HG03558 (cell line): ENCODE results near the gene UQCC2.

Experiments used
- ATAC-seq: cut with Tn5 transposase; IDR thresholded peaks from one replicate; pipeline ENCODE4 v1.9.1; 2021; ENCODE audit warnings: moderate number of reproducible peaks; ENCODE audit not compliant: unreplicated experiment; ENCODE audit errors: extremely low read depth

Gene UQCC2

DNA sequence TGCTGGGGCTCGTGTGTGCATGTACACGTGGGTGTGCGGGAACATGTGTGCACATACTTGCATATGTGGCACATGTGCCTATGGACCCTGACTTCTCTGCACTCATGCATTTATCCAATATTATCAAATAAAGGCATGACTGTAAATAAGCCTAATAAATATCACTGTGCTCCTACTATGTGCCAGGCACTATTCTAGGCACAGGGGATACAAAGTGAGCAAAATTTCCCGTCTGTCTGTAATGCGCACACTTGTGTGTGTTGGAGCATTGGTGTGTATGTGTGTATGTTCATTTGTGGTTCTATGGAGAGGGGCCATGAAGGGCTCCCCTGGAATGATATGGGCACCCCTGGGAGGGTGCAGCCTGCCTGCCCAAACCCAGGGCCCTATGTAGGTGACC, 48.5 kb downstream of the UQCC2 start:
- ATAC-seq: no peak

DNA sequence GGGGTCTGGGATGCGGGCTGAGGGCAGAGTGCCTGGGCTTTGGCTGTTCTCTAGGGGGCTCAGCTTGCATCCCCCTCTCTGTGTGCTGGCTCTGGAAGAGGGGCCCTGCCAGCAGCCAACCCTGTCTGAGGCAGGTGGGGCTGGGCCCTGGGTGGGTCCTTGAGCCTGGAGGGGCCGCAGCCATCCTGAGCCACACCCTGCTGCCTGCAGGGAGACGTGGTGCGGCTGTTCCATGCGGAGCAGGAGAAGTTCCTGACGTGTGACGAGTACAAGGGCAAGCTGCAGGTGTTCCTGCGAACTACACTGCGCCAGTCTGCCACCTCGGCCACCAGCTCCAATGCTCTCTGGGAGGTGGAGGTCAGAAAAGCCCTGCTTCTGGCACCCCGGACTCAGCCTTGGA, 49.2 kb downstream of the UQCC2 start:
- ATAC-seq: no peak

DNA sequence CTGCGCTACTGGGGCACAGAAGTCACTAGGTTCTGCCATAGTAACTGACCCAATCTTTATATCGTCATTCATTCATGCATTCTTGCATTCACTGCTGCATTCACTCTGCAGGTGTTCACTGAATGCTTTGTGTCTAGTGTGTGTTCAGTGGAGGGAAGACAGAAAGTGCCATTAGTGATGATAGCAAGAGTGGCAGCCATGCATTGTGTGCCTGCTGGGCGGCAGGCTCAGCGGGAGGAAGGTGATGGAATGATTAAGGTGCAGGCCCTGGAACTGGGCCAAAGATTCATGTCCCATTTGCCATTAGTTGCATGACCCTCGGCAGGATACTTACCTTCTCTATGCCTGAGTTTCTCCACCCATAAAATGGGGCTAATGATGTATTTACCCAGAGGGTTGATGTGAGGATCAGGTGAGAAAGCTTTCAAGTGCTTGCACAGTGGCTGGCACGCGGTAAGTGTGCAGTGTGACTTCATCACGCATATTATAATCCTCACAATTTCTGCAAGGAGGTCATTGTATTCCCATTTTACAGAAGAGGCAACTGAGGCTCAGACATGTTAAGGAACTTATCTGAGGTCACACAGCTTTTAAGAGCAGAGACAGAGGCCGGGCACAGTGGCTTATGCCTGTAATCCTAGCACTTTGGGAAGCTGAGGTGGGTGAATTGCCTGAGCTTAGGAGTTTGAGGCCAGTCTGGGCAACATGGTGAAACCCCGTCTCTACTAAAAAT, 50.2 kb downstream of the UQCC2 start:
- ATAC-seq: no peak

DNA sequence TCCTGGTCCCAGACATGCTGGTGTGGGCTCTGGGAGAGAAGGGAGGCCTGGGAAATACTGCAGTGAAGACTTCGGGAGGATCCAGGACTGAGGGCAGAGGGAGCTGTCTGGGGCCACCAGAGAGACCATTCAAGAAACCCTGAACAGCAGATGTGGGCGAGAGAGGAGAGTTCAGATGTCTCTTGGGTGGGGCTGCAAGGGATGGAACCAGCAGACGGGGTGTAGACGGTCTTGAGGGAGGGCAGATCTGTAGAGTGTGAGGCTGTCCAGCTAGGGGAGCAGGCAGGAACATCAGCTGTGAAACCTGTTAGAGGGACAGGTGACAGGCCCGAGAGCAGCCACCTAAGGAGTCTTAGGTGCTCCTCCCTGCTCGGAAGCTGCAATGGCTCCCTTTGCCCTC, 51.5 kb downstream of the UQCC2 start:
- ATAC-seq: no peak

DNA sequence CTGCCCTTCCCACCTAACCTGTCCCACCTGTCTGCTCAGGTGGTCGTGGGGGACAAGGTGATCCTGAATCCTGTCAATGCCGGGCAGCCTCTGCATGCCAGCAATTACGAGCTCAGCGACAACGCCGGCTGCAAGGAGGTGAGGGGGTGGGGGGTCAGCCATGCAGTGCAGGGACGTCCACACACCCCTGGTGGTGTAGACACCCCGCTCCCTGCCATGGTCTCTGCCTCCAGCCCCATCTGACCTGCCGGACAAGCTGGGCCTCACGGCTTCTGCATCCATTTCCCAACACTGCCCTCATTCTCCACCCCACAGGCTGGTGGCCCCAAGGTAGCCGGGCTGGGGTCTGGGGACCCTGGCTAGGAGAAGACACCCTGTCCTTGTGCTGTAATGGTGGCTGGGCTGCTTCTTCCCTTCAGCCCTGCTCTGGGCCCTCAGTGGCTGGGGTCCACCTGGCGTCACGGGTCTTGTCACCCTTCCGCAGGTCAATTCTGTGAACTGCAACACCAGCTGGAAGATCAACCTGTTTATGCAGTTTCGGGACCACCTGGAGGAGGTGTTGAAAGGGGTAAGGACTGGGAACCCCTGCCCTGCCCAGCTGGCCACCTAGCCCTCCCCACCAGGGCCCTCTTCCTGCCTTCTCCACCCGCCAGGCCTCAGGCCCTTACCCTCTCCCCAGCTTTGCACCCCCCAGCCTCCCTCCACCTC, 52.4 kb downstream of the UQCC2 start:
- ATAC-seq: no peak

- ATAC-seq: no peak
Observed at GRCh38 chr6:33656844-33657243, 54.7 kb downstream of the UQCC2 start.

DNA sequence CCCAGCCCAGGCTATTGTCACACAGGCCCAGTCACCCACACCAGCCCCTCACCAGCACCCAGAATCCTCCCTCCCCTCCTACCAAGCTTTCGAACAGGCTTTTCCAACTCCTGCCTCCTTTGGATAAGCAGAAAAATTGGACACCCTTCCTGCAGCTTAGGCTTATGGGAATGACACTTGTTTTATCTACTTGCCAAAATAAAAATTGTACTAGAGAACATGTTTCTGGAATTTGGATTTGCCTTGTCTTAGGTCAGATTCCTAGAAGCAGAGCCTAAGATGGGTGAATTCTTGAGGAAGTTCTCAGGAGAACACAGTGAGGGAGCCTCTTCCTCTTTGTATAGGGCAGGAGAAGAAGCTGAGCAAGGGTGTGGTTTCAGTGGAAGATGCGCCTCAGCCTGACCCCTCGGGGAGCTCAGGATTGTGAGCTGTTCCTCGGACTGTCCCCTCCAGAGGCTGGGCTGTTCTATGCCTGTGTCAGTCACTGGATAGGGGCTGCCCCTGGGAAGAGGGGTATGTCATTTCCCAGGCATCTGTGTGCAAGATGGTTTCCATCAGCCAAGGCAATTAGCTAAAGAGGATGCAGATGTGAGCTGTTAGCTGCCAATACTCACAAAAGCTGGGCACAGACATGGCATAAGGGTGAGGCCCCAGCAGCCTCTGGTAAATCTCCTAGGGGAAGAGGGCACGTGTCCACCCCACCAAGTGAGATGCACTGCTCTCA, 56.5 kb downstream of the UQCC2 start:
- no peak for ATAC-seq

DNA sequence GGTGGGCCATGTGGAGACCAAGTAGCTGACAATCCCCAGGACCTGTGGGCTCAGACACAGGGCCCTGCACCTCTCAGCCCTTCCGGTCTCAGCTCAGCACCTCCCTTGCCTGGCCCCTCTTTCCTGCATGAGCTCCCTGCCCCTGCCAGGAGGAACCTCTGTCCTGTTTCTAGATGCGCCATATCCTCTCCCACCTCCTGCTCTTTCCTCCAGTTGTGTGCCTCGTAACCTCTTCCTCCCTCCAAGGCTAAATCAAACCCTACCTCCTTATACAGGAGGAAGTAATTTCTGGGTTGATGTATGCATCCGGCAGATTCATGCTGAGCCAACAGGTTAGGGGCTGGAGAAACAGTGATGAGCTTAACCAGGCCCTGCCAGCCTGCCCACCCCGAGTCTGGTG, 59.5 kb downstream of the UQCC2 start:
- ATAC-seq: no peak

DNA sequence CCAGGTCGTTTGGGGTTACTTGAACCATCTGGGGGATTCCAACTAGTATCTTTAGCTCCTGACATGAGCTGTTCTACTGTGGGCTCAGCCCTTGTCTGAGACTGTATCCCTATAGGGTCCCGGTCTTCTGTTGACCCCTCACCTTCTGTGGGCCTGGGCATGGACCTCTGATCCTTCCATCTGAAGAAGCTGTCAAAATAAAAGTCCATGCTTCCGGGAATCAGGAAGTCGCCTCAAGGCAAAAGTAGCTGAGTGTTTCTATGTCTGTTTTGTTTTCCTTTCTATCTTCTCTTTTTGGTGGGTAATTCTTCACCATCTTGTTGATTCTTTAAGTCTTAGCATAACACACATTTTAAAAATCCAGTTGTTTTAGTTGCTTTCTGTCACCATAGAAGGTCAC, 60.1 kb downstream of the UQCC2 start:
- ATAC-seq: no peak
